Measurements from ENCODE around the gene FMNL2. TPM values are rescaled to one million over a fixed set of nuclear protein-coding genes. Genes with fewer than 3 reads are reported as not detected.

The FMNL2 gene
- total RNA-seq, 1 donor from 2014 or later, result 108 TPM

- DNase-seq (ENCODE audit: low spot score, unreplicated experiment), result no peak
- H3K4me1 Mint-ChIP-seq (ENCODE audit: low read depth), result peaks cover 46% of the 10 kb centered on the region
- H3K9me3 Mint-ChIP-seq (ENCODE audit: low read depth), result peaks cover 4% of the 10 kb centered on the region
- H3K36me3 Mint-ChIP-seq (ENCODE audit: insufficient read depth), result no peaks in the 10 kb centered on the region
- H3K27me3 Mint-ChIP-seq, result no peaks in the 10 kb centered on the region
- TF ChIP-seq CTCF (IDR thresholded peaks at IDR 0.05; ENCODE audit: unreplicated experiment), result no peak
- peak overlapping the region; percentile 81 for H3K27ac Mint-ChIP-seq
- H3K4me3 Mint-ChIP-seq (ENCODE audit: low read depth), result peak overlapping the region; percentile 5
Measured at GRCh38 chr2:152485954-152486736, 151.2 kb downstream of the FMNL2 start.

GRCh38 chr2:152486737-152487400, 151.9 kb downstream of the FMNL2 start:
- DNase-seq (ENCODE audit: low spot score, unreplicated experiment), result no peak
- peak overlapping the region; percentile 81 for H3K27ac Mint-ChIP-seq
- no peak overlapping the region for H3K4me3 Mint-ChIP-seq (ENCODE audit: low read depth)
- no peaks in the 10 kb centered on the region for H3K27me3 Mint-ChIP-seq
- no peaks in the 10 kb centered on the region for H3K36me3 Mint-ChIP-seq (ENCODE audit: insufficient read depth)
- TF ChIP-seq CTCF (IDR thresholded peaks at IDR 0.05; ENCODE audit: unreplicated experiment), result no peak
- H3K9me3 Mint-ChIP-seq (ENCODE audit: low read depth), result peaks cover 4% of the 10 kb centered on the region
- H3K4me1 Mint-ChIP-seq (ENCODE audit: low read depth), result peaks cover 40% of the 10 kb centered on the region

- Mint-ChIP-seq H3K9me3 (ENCODE audit: low read depth) (peaks cover under 1% of the 10 kb centered on the region), H3K4me3 (ENCODE audit: low read depth) (no peak overlapping the region), H3K4me1 (ENCODE audit: low read depth) (peaks cover 37% of the 10 kb centered on the region), H3K36me3 (ENCODE audit: insufficient read depth) (no peaks in the 10 kb centered on the region), H3K27ac (no peak overlapping the region), H3K27me3 (no peaks in the 10 kb centered on the region)
- no peak for TF ChIP-seq CTCF (IDR thresholded peaks at IDR 0.05; ENCODE audit: unreplicated experiment)
- no peak for DNase-seq (ENCODE audit: low spot score, unreplicated experiment)
Measured at GRCh38 chr2:152488075-152488474, 153.1 kb downstream of the FMNL2 start.

- Mint-ChIP-seq H3K4me1 (ENCODE audit: low read depth) (peaks cover 41% of the 10 kb centered on the region), H3K27me3 (no peaks in the 10 kb centered on the region), H3K36me3 (ENCODE audit: insufficient read depth) (no peaks in the 10 kb centered on the region), H3K9me3 (ENCODE audit: low read depth) (no peaks in the 10 kb centered on the region), H3K27ac (peak overlapping the region; percentile 14), H3K4me3 (ENCODE audit: low read depth) (no peak overlapping the region)
- TF ChIP-seq CTCF (IDR thresholded peaks at IDR 0.05; ENCODE audit: unreplicated experiment), result no peak
- DNase-seq (ENCODE audit: low spot score, unreplicated experiment), result no peak
Measured at GRCh38 chr2:152489364-152489763, 154.4 kb downstream of the FMNL2 start.

GRCh38 chr2:152490686-152491455, 155.9 kb downstream of the FMNL2 start:
- H3K36me3 Mint-ChIP-seq (ENCODE audit: insufficient read depth), result no peaks in the 10 kb centered on the region
- H3K4me1 Mint-ChIP-seq (ENCODE audit: low read depth), result peaks cover 34% of the 10 kb centered on the region
- H3K27me3 Mint-ChIP-seq, result no peaks in the 10 kb centered on the region
- no peak for TF ChIP-seq CTCF (IDR thresholded peaks at IDR 0.05; ENCODE audit: unreplicated experiment)
- H3K27ac Mint-ChIP-seq, result no peak overlapping the region
- H3K4me3 Mint-ChIP-seq (ENCODE audit: low read depth), result no peak overlapping the region
- no peak for DNase-seq (ENCODE audit: low spot score, unreplicated experiment)
- H3K9me3 Mint-ChIP-seq (ENCODE audit: low read depth), result peaks cover 2% of the 10 kb centered on the region
